ENCODE results near the gene ILDR2.

DNA sequence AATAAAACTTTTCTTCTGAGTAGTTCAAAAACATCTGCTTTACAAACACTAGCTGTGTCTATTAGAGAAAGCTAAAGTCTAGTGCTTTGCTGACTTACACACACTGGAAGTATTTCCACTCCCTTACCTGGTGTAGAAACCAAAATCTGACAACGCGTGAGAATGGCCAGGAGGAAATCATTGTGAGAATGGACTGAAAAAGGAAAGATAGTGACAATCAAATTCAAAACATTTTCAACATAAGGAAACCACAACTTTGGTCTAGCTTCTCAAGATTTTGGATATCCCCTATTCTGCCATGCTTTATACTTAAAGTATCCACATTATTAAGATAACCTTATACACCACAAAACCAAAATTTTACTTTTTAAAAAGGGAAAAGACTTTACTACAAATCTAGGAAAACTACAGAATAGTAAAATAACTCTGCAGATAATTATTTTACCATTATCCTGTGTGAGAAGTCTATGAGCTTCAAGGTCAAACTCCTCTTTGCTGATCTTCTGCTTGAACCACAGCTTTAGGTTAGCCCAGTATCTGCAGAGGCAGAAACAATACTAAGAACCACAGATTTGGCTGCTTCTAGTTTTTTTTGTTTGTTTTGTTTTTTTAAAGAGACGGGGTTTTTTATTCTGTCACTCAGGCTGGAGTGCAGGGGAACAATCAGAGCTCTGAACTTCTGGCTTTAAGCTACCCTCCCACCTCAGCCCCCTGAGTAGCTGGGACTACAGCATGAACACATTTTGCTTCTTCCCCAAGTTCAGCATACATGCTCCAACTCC lies 105.8 kb downstream of the ILDR2 start:
- TF ChIP-seq POLR2A (IDR thresholded peaks at IDR 0.05; ENCODE audit: low read depth, low read length) (no peak), EZH2 (IDR thresholded peaks at IDR 0.05; ENCODE audit: borderline replicate concordance, low read depth, low read length, severe bottlenecking) (no peak), POLR2AphosphoS5 (IDR thresholded peaks at IDR 0.05; ENCODE audit: insufficient read depth, low read depth, low read length) (no peak)
- TF ChIP-seq, protein P1, sequence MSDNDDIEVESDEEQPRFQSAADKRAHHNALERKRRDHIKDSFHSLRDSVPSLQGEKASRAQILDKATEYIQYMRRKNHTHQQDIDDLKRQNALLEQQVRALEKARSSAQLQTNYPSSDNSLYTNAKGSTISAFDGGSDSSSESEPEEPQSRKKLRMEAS (IDR thresholded peaks at IDR 0.05; ENCODE audit: insufficient read depth, insufficient read length) = no peak
- TF ChIP-seq, protein P2, sequence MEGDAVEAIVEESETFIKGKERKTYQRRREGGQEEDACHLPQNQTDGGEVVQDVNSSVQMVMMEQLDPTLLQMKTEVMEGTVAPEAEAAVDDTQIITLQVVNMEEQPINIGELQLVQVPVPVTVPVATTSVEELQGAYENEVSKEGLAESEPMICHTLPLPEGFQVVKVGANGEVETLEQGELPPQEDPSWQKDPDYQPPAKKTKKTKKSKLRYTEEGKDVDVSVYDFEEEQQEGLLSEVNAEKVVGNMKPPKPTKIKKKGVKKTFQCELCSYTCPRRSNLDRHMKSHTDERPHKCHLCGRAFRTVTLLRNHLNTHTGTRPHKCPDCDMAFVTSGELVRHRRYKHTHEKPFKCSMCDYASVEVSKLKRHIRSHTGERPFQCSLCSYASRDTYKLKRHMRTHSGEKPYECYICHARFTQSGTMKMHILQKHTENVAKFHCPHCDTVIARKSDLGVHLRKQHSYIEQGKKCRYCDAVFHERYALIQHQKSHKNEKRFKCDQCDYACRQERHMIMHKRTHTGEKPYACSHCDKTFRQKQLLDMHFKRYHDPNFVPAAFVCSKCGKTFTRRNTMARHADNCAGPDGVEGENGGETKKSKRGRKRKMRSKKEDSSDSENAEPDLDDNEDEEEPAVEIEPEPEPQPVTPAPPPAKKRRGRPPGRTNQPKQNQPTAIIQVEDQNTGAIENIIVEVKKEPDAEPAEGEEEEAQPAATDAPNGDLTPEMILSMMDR (IDR thresholded peaks at IDR 0.05; ENCODE audit: extremely low read depth in 1 of 2, insufficient read depth in 1 of 2, low read depth in 1 of 2, low read length in 2 of 2) = no peak
